ENCODE measurements around the gene ELMO2. TPM values are rescaled to one million over a fixed set of nuclear protein-coding genes. Genes with fewer than 3 reads are reported as not detected.

The ELMO2 gene
- total RNA-seq, 6 experiments from 2014 or later, result 14.9 to 22.9 (median 17.4) TPM

GRCh38 chr20:46342010-46342378, 64.4 kb downstream of the ELMO2 start:
- intact Hi-C loops (cut with DNase I), result no loop called here
- H3K4me3 ChIP-seq, result no peak overlapping the region
- ATAC-seq (no peak), DNase-seq (no peak)
- WGBS (ENCODE audit: insufficient coverage, low coverage, low lambda C conversion rate, missing lambda C conversion rate), result 56% methylated on average over 7 of the region's 9 CpGs
- H3K9me3 ChIP-seq, result no peaks in the 10 kb centered on the region
- no peaks in the 10 kb centered on the region for H3K27me3 ChIP-seq
- no peaks in the 10 kb centered on the region for H3K4me1 ChIP-seq
- TF ChIP-seq, protein P1, sequence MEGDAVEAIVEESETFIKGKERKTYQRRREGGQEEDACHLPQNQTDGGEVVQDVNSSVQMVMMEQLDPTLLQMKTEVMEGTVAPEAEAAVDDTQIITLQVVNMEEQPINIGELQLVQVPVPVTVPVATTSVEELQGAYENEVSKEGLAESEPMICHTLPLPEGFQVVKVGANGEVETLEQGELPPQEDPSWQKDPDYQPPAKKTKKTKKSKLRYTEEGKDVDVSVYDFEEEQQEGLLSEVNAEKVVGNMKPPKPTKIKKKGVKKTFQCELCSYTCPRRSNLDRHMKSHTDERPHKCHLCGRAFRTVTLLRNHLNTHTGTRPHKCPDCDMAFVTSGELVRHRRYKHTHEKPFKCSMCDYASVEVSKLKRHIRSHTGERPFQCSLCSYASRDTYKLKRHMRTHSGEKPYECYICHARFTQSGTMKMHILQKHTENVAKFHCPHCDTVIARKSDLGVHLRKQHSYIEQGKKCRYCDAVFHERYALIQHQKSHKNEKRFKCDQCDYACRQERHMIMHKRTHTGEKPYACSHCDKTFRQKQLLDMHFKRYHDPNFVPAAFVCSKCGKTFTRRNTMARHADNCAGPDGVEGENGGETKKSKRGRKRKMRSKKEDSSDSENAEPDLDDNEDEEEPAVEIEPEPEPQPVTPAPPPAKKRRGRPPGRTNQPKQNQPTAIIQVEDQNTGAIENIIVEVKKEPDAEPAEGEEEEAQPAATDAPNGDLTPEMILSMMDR (IDR thresholded peaks at IDR 0.05), result no peak
- TF ChIP-seq POLR2A (IDR thresholded peaks at IDR 0.05), result no peak
- no peaks in the 10 kb centered on the region for H3K36me3 ChIP-seq
- no peak overlapping the region for H3K27ac ChIP-seq

- Histone ChIP-seq H3K4me3 (no peak overlapping the region), H3K27ac (no peak overlapping the region), H3K36me3 (no peaks in the 10 kb centered on the region), H3K9me3 (no peaks in the 10 kb centered on the region), H3K4me1 (no peaks in the 10 kb centered on the region), H3K27me3 (no peaks in the 10 kb centered on the region)
- no peak for ATAC-seq
- DNase-seq, result no peak
- TF ChIP-seq POLR2A (IDR thresholded peaks at IDR 0.05), result no peak
- TF ChIP-seq, protein P1 (IDR thresholded peaks at IDR 0.05), result no peak
- 25% methylated on average over 10 of the region's 24 CpGs for WGBS (ENCODE audit: insufficient coverage, low coverage, low lambda C conversion rate, missing lambda C conversion rate)
- intact Hi-C loops (cut with DNase I), result no loop called here
These were observed 65.1 kb downstream of the ELMO2 start for GRCh38 chr20:46341074-46342009.

- H3K27ac ChIP-seq, result no peak overlapping the region
- H3K4me3 ChIP-seq, result no peak overlapping the region
- WGBS (ENCODE audit: insufficient coverage, low coverage, low lambda C conversion rate, missing lambda C conversion rate), result 63% methylated on average over 7 of the region's 7 CpGs
- TF ChIP-seq POLR2A (IDR thresholded peaks at IDR 0.05), result no peak
- TF ChIP-seq, protein P1 (IDR thresholded peaks at IDR 0.05), result no peak
- H3K27me3 ChIP-seq, result no peaks in the 10 kb centered on the region
- no peaks in the 10 kb centered on the region for H3K4me1 ChIP-seq
- H3K9me3 ChIP-seq, result no peaks in the 10 kb centered on the region
- no peaks in the 10 kb centered on the region for H3K36me3 ChIP-seq
- intact Hi-C loops (cut with DNase I), result no loop called here
- DNase-seq, result no peak
- no peak for ATAC-seq
These were observed 67.4 kb downstream of the ELMO2 start for GRCh38 chr20:46339037-46339436.

DNA sequence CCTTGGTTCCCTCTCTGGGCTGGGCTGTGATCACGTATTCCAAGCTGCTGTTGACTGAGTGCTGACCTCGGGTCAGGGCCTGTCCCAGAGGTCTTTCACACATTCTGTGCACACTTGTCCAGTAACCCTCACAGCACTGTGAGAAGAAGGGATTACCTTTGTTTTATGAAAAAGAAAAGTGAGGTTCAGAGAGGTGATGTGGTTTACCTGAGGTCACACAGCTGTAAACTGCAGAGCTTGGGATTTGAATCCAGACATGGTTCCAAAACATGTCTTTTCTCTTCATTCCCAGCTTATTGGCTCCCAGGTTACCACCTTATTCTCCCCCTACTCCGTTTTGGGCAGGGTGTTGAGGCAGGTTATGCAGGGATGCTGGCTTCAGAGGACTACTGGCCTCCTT, 69.7 kb downstream of the ELMO2 start:
- intact Hi-C loops (cut with DNase I), result no loop called here
- no peak overlapping the region for H3K27ac ChIP-seq
- no peak for ATAC-seq
- 6% methylated on average over 3 of the region's 3 CpGs for WGBS (ENCODE audit: insufficient coverage, low coverage, low lambda C conversion rate, missing lambda C conversion rate)
- H3K27me3 ChIP-seq, result no peaks in the 10 kb centered on the region
- H3K4me3 ChIP-seq, result no peak overlapping the region
- no peak for DNase-seq
- TF ChIP-seq, protein P1 (IDR thresholded peaks at IDR 0.05), result no peak
- TF ChIP-seq POLR2A (IDR thresholded peaks at IDR 0.05), result no peak
- H3K4me1 ChIP-seq, result no peaks in the 10 kb centered on the region
- no peaks in the 10 kb centered on the region for H3K36me3 ChIP-seq
- H3K9me3 ChIP-seq, result no peaks in the 10 kb centered on the region
